Inferior parietal cortex (tissue), 1 donor: ENCODE data around the gene ARHGAP27.
"Not testable (repeated sequence)": the region's sequence is repeated elsewhere in the genome, so short reads cannot be mapped to it uniquely, and the experiment has no call there.

Experiments used
- DNase-seq: peaks from one replicate; pipeline ENCODE4 v3.0.0-alpha.2; 2016; ENCODE audit errors: extremely low spot score

The ARHGAP27 gene

GRCh38 chr17:45447650-45448049 lies 15.0 kb upstream of the ARHGAP27 start:
- DNase-seq, result not testable (repeated sequence)

DNA sequence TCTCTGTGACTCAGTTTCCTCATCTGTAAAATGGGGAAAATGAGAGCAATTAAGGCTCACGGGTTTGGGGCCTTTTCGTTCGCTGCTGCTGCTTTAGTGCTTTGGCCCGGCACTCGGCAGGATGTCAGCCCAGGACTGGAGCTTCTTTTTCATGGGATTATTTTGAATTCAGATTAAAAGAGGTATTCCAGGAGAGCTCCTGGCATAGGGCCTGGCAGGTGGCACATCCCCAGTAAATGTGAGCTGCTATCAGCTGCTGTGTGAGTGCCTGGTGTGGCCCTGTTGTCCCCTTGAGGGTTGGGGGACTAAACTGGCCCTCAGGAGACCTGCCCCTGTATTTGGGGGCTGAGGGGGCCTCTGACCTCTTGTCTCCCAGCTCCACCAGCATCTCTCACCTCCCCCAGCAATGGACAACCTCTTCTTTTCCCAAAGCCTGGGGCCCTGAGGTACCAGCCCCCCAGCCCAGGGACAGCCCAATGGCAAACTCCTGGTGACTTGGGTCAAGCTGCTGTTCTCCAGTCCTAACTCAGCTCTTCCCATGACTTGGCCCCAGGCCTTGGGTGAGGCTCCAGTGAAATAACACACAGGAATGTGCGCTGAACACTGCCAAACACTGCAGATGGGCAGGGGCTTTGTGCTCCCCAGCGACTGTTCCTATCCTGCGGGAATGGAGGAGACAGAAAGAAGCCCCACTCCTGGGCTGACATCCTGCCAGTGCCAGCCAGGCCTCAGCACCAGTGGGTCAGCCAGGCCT lies 14.4 kb upstream of the ARHGAP27 start:
- not testable (repeated sequence) for DNase-seq

GRCh38 chr17:45445901-45446743 lies 13.5 kb upstream of the ARHGAP27 start:
- not testable (repeated sequence) for DNase-seq

DNA sequence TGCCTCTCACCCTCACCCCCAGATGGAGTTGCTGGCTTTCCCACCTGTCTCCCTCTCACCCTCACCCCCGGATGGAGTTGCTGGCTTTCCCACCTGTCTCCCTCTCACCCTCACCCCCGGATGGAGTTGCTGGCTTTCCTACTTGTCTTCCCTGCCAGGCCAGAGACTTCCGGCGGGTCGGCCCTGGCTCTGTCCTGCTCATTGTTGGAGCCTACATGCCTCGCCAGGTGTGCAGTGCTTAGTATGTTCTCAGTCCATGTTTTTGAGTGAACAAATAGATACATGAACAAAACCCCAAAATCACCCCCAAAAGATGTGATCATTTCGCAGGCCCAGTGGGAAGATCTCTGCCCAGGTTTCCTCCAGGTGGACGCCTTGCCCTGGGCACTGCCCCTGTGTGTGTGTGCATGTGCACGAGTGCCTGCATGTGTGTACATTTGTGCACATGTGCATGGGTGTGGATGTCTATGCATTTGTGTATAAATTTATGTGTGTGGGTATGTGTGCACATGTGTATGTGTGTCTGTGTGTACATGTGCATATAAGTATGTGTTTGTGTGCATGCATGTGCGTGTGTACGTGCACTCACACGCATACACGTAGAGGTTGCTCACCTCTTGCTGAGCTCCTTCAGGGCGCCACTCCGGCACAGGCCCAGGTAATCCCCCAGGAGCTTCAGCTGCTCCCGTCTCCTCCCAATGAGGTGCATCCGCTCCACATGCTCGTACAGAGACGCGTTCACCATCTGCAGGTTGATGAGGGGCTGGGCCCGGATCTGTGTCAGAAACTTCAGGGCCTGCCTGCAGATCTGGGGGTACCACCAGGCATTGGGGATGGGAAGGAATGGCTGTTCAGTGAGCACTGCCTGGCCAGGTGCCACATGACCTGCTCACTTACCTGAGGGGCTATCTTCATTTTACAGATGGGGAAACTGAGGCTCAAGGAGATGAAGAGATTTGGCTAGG lies 12.5 kb upstream of the ARHGAP27 start:
- not testable (repeated sequence) for DNase-seq

- not testable (repeated sequence) for DNase-seq
These were observed 11.6 kb upstream of the ARHGAP27 start for GRCh38 chr17:45444301-45444700.

- not testable (repeated sequence) for DNase-seq
These were observed 10.9 kb upstream of the ARHGAP27 start for GRCh38 chr17:45443371-45444260.

- no peak for DNase-seq
These were observed 9.0 kb upstream of the ARHGAP27 start for GRCh38 chr17:45441526-45442310.

GRCh38 chr17:45440839-45441515 lies 8.3 kb upstream of the ARHGAP27 start:
- DNase-seq, result not testable (repeated sequence)

DNA sequence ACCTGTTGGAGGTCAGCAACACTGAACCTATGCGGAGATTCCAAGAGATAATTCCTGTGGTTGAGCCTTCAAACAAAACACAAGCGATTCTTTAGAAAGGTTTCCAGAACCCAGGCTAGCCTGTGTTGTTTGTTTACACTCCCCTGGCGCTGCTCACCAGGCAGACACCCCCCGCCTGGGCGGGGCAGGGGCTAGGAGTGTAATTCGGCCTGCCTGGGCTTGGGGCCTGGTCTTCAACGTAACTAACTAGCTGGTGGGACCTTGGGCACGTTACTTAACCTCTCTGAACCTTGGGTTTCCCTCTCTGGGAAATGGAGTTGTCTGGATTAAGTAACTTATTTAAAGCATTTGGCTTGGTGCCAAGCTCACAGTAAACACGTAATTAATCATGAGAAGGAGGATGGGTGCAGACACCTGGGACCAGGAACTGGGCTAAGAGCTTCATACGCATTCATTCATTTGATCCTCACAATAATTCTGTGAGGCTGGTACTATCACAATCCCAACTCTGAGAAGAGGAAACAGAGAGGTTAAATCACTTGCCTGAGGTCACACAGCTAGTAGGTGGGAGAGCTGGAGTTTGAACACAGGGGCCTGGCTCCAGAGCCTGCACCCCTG lies 7.6 kb upstream of the ARHGAP27 start:
- no peak for DNase-seq

DNA sequence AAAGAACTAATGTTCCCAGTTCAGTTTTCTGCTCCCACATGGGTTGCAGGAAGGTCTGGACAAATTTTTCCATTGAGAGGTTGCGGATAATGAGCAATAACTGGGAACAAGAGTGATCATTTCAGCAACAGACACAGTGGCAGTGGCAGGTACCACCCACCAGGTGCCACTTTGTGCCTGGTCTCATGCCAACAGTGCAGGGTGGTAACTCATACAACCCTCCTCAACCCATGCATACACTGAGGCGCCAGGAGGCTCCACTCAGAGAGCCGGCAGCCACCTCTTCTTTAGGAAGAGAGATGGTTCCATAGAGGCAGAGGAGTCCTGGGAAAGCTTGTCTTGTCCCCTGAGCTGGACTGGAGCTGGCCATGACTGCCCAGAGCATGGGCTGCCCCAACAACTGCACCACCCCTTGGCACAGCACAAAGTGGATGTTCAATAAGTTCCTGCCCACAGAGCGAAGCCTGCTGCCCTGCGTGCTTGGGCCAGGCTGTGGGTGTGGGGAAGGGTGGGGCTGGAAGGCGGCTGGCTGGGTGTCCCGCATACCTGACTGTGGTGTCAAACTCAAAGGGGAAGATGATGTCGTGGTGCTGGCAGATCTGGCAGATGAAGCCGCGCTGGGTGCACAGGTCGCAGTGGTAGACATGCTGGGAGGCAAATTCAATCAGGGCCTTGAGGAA lies 6.4 kb upstream of the ARHGAP27 start:
- DNase-seq, result no peak

- DNase-seq, result no peak
These were observed 5.0 kb upstream of the ARHGAP27 start for GRCh38 chr17:45437465-45438283.

DNA sequence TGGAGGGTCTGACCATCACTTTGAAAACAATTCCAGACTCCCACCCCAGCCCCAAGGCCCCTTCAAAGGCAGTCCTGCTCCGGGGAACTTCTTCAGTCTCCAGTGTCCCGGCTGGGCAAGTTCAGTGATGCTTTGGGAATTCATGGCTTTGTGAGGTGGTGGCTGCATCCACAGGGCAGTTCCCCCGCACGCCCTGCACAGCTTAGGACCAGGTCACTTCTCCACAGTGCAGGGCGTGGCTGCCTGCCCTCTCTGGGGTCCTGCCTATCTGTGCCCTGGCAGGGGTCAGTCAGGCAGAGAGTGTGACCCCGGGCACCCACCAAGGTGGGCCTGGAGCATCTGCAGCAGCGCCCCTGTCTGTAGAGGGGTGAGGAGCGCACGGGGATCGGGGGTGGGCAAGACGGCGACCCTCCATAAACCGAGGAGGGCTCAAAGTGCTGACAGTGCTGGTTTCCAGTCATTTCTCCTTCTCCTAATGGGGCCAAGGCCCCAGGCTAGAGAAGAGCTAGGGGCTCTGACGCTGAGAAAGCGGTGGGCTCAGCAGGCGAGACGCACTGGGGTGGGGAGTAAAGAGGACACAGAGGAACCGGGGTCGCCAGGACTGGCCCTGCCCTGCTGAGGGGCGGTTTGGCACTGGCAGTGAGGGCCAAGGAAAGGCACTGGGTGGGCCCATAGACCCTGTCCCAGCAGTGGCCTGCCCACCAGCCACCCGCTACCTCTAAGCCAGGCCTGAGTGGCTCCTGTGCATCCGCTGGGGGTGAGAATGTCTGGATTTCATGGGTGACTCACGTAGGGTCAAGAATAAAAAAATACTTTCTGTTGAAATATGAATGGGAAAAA lies 4.2 kb upstream of the ARHGAP27 start:
- no peak for DNase-seq

- no peak for DNase-seq
These were observed 3.5 kb upstream of the ARHGAP27 start for GRCh38 chr17:45436161-45436560.

DNA sequence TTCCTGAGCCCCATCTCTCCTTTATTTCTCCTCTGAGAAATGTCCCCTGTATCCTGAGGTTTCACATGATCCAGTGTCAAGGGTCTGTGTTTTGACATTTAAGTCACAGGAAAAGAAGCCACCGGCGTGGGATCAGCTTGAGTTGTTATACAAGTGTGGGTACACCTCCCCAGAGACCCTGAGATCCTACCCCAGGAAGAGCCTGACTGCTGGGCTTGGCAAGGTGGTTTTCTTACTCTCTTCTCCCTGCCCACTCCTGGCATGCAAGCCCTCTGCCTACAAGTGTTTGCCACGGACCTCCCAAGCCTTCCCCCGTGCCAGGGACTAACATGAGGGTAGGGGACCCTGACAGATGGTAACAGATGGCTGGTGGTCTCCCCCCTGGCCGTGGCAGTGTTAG lies 2.8 kb upstream of the ARHGAP27 start:
- DNase-seq, result no peak

DNA sequence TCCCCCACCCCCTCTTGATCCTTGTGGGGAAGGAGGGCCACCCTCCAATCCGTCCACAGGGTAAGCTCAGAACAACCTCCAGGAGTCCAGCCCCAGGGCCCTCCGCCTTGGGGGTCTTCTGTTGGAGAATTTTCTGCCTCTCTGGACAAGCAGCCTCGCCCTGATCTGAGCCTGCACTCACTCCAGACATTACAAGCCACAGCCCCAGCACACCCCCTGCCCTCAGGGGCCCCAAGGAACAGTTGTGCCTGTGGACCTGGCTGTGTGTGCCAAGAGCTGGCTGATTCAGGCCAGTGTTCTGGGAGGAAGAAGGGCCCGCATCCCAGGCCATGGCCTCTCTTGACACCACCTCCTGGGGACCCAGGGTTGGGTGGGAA lies 477 bp upstream of the ARHGAP27 start:
- DNase-seq, result no peak
